ENCODE results near the gene POLD2. TPM values are rescaled to one million over a fixed set of nuclear protein-coding genes. Genes with fewer than 3 reads are reported as not detected.

The POLD2 gene
- total and polyA plus RNA-seq, 2 of the 13 experiments (the other 11 are each of a cell fraction or from before 2014, with no cell fraction given): 87.6 to 95.1 TPM

- Histone ChIP-seq H3K4me3 (replicated peaks in 1 of 3; ENCODE audit: insufficient read depth in 1 of 3, low read depth in 2 of 3, low read length in 3 of 3) (no peak overlapping the region), H3K27me3 (ENCODE audit: control insufficient read depth in 1 of 2, insufficient read depth in 2 of 2, low read length in 2 of 2) (no peaks in the 10 kb centered on the region), H3K36me3 (replicated peaks in 1 of 2; ENCODE audit: control insufficient read depth in 1 of 2, insufficient read depth in 2 of 2, low read length in 2 of 2) (peaks cover 10 to 29% of the 10 kb centered on the region in 2 experiments; a peak in 4 of 5 replicates), H3K27ac (ENCODE audit: extremely low read length, insufficient read depth, low read length) (no peak overlapping the region), H3K4me2 (ENCODE audit: low read depth, low read length) (no peak overlapping the region), H3K79me2 (ENCODE audit: insufficient read depth, low read length) (no peaks in the 10 kb centered on the region), H2AFZ (ENCODE audit: low read length) (no peak overlapping the region), H4K20me1 (ENCODE audit: insufficient read depth, low read length) (no peaks in the 10 kb centered on the region), H3K4me1 (ENCODE audit: insufficient read depth, low read length) (peaks cover 23% of the 10 kb centered on the region), H3K9me3 (ENCODE audit: low read length) (no peaks in the 10 kb centered on the region), H3K9ac (ENCODE audit: insufficient read depth, low read depth, low read length) (no peak overlapping the region)
- no peak for ATAC-seq
- ChIA-PET POLR2A (interaction anchor here (0.6 kb wide), 1 partner anchor 813 kb away, joined by 3 read pairs; no protein-coding TSS in a partner anchor), CTCF (ENCODE audit: low intra/inter-chr PET ratio, low total read pairs) (no interaction called here)
- WGBS (ENCODE audit: low lambda C conversion rate): 95% methylated on average over 13 of the region's 17 CpGs
- in situ Hi-C loops (cut with HindIII; ENCODE audit: extremely low pct_ligation_motif_present, low pct_unique_long_range_greater_than_20kb) (no loop called here), intact Hi-C loops (cut with micrococcal nuclease; ENCODE audit: unreplicated experiment) (no loop called here)
- TF ChIP-seq PAXIP1 (CRISPR knock-in tag; conservative IDR thresholded peaks at IDR 0.05): no peak
- no peak for TF ChIP-seq PRMT3 (CRISPR knock-in tag; IDR thresholded peaks at IDR 0.05; ENCODE audit: borderline replicate concordance, low read depth)
- no peak for TF ChIP-seq FOXK1 (CRISPR knock-in tag; IDR thresholded peaks at IDR 0.05; ENCODE audit: borderline replicate concordance, low read depth)
- no peak for TF ChIP-seq ZFP36L2 (CRISPR knock-in tag; IDR thresholded peaks at IDR 0.05)
- no peak for TF ChIP-seq ZNF17 (CRISPR knock-in tag; IDR thresholded peaks at IDR 0.05)
- no peak for TF ChIP-seq PAWR (CRISPR knock-in tag; IDR thresholded peaks at IDR 0.05; ENCODE audit: borderline replicate concordance)
- TF ChIP-seq ZNF547 (CRISPR knock-in tag; IDR thresholded peaks at IDR 0.05): no peak
- TF ChIP-seq CHD4 (IDR thresholded peaks at IDR 0.05; ENCODE audit: borderline replicate concordance, low read length): no peak
- TF ChIP-seq GRHL1 (CRISPR knock-in tag; conservative IDR thresholded peaks at IDR 0.05): no peak
- TF ChIP-seq ATF4 (CRISPR knock-in tag; IDR thresholded peaks at IDR 0.05): no peak
- TF ChIP-seq ZNF776 (CRISPR knock-in tag; IDR thresholded peaks at IDR 0.05): no peak
- no peak for TF ChIP-seq FLYWCH1 (CRISPR knock-in tag; IDR thresholded peaks at IDR 0.05)
- TF ChIP-seq NFKB2 (CRISPR knock-in tag; IDR thresholded peaks at IDR 0.05; ENCODE audit: borderline replicate concordance): no peak
- no peak for TF ChIP-seq ZNF143 (CRISPR knock-in tag; IDR thresholded peaks at IDR 0.05)
- TF ChIP-seq ZNF362 (CRISPR knock-in tag; IDR thresholded peaks at IDR 0.05; ENCODE audit: borderline replicate concordance): no peak
- TF ChIP-seq MATR3 (CRISPR knock-in tag; IDR thresholded peaks at IDR 0.05): no peak
- BruUV-seq (replicated peaks): no TSS peak
- no peak for DNase-seq (ENCODE audit: low spot score)
- FAIRE-seq: no peak
Measured at GRCh38 chr7:44075296-44076075, 47.9 kb downstream of the POLD2 start.
